H9 (cell line): ENCODE data around the gene APBA2. TPM values are rescaled to one million over a fixed set of nuclear protein-coding genes. Genes with fewer than 3 reads are reported as not detected.
A peak's percentile ranks its signal among the peaks of the same experiment; 100 is the strongest.

Experiments used
- DNase-seq: peaks from one replicate; pipeline ENCODE4 v3.0.0-alpha.2; 2017
- H2AFZ ChIP-seq: one replicate; pipeline ENCODE4 v1.6.1; 2013; ENCODE audit warnings: mild to moderate bottlenecking, low read length, control low read depth, moderate library complexity
- H2AK5ac ChIP-seq: 2 replicates; pipeline ENCODE4 v1.6.1; 2013; ENCODE audit warnings: low read length, control low read depth, mixed read lengths; ENCODE audit not compliant: insufficient read length
- H2BK120ac ChIP-seq: one replicate; pipeline ENCODE4 v1.6.1; 2013; ENCODE audit warnings: low read depth, mild to moderate bottlenecking, low read length, control low read depth, inconsistent platforms; ENCODE audit not compliant: poor library complexity, severe bottlenecking
- H2BK12ac ChIP-seq: 2 replicates; pipeline ENCODE4 v1.6.1; 2013; ENCODE audit warnings: low read length, control low read depth, mixed read lengths, low read depth; ENCODE audit not compliant: insufficient read length
- H2BK15ac ChIP-seq: 2 replicates; pipeline ENCODE4 v1.6.1; 2013; ENCODE audit warnings: low read depth, low read length, control low read depth
- H2BK20ac ChIP-seq: one replicate; pipeline ENCODE4 v1.6.1; 2013; ENCODE audit warnings: low read depth, mild to moderate bottlenecking, low read length, control low read depth, inconsistent platforms; ENCODE audit not compliant: poor library complexity, severe bottlenecking
- H2BK5ac ChIP-seq: 2 replicates; pipeline ENCODE4 v1.6.1; 2013; ENCODE audit warnings: low read length, control low read depth, mixed read lengths; ENCODE audit not compliant: insufficient read length
- H3K14ac ChIP-seq: 2 replicates; pipeline ENCODE4 v1.6.1; 2013; ENCODE audit warnings: low read length, control low read depth; ENCODE audit not compliant: insufficient read depth
- H3K18ac ChIP-seq: 2 replicates; pipeline ENCODE4 v1.6.1; 2013; ENCODE audit warnings: low read depth, mild to moderate bottlenecking, mixed read lengths, low read length, control low read depth; ENCODE audit not compliant: insufficient read length
- H3K23ac ChIP-seq: 2 replicates; pipeline ENCODE4 v1.6.1; 2013; ENCODE audit warnings: low read length, control low read depth, mixed read lengths, low read depth; ENCODE audit not compliant: insufficient read length
- H3K23me2 ChIP-seq: 2 replicates; pipeline ENCODE4 v1.6.1; 2013; ENCODE audit warnings: low read depth, mild to moderate bottlenecking, mixed read lengths, low read length, control low read depth; ENCODE audit not compliant: insufficient read length, poor library complexity, severe bottlenecking
- H3K27ac ChIP-seq: 2 replicates; pipeline ENCODE4 v1.5.1; 2013; ENCODE audit warnings: low read length, control low read depth, mixed read lengths, low read depth; ENCODE audit not compliant: insufficient read length
- H3K27me3 ChIP-seq: 2 replicates; pipeline ENCODE4 v1.6.1; 2013; ENCODE audit warnings: low read length, control low read depth, inconsistent platforms; ENCODE audit not compliant: insufficient read depth
- H3K4ac ChIP-seq: 2 replicates; pipeline ENCODE4 v1.6.1; 2013; ENCODE audit warnings: low read depth, mild to moderate bottlenecking, control low read depth, inconsistent platforms, low read length, moderate library complexity
- H3K4me1 ChIP-seq: 2 replicates; pipeline ENCODE4 v1.6.1; 2013; ENCODE audit warnings: low read length, control low read depth, inconsistent platforms; ENCODE audit not compliant: insufficient read depth
- H3K4me2 ChIP-seq: 2 replicates; pipeline ENCODE4 v1.6.1; 2013; ENCODE audit warnings: low read length, control low read depth, mixed read lengths; ENCODE audit not compliant: insufficient read length, insufficient read depth
- H3K56ac ChIP-seq: 2 replicates; pipeline ENCODE4 v1.6.1; 2013; ENCODE audit warnings: low read depth, mild to moderate bottlenecking, mixed read lengths, low read length, control low read depth; ENCODE audit not compliant: insufficient read length
- H3K79me1 ChIP-seq: 2 replicates; pipeline ENCODE4 v1.6.1; 2013; ENCODE audit warnings: low read depth, mild to moderate bottlenecking, moderate library complexity, low read length, control low read depth, inconsistent platforms; ENCODE audit not compliant: insufficient read depth, poor library complexity, severe bottlenecking
- H3K79me2 ChIP-seq: 2 replicates; pipeline ENCODE4 v1.6.1; 2013; ENCODE audit warnings: low read length, control low read depth, inconsistent platforms; ENCODE audit not compliant: insufficient read depth
- H3K9ac ChIP-seq: 2 replicates; pipeline ENCODE4 v1.6.1; 2013; ENCODE audit warnings: low read length, control low read depth, mixed read lengths; ENCODE audit not compliant: insufficient read length; ENCODE audit errors: extremely low read depth
- H3K9me3 ChIP-seq: one replicate; pipeline ENCODE4 v1.6.1; 2013; ENCODE audit warnings: low read depth, low read length, inconsistent platforms; ENCODE audit not compliant: control insufficient read depth
- H3T11ph ChIP-seq: one replicate; pipeline ENCODE4 v1.6.1; 2013; ENCODE audit warnings: mild to moderate bottlenecking, low read length, control low read depth, inconsistent platforms
- H4K20me1 ChIP-seq: one replicate; pipeline ENCODE4 v1.6.1; 2013; ENCODE audit not compliant: control insufficient read depth, insufficient read length, insufficient read depth
- H4K5ac ChIP-seq: 2 replicates; pipeline ENCODE4 v1.6.1; 2013; ENCODE audit warnings: low read depth, mild to moderate bottlenecking, mixed read lengths, low read length, control low read depth; ENCODE audit not compliant: insufficient read length
- H4K8ac ChIP-seq: replicated peaks from 2 replicates; pipeline ENCODE4 v1.6.1; 2013; ENCODE audit warnings: low read length, control low read depth, mixed read lengths, low read depth; ENCODE audit not compliant: insufficient read length
- H4K91ac ChIP-seq: 2 replicates; pipeline ENCODE4 v1.6.1; 2013; ENCODE audit warnings: low read depth, mild to moderate bottlenecking, moderate library complexity, mixed read lengths, low read length, control low read depth; ENCODE audit not compliant: insufficient read length
- H3K27ac Mint-ChIP-seq, 3 experiments: 2 replicates in 2 of 3; 3 replicates in 1 of 3; pipeline ENCODE4 v1.8.0; 2020 to 2021; ENCODE audit warnings: mixed read lengths in 3 of 3, mild to moderate bottlenecking in 1 of 3, moderate library complexity in 1 of 3
- H3K27me3 Mint-ChIP-seq: 2 replicates; pipeline ENCODE4 v1.8.0; 2021; ENCODE audit warnings: low read depth, mild to moderate bottlenecking, moderate library complexity, mixed read lengths
- H3K36me3 Mint-ChIP-seq, 3 experiments: 2 replicates in 2 of 3; 3 replicates in 1 of 3; pipeline ENCODE4 v1.8.0; 2020 to 2021; ENCODE audit warnings: low read depth in 3 of 3, mixed read lengths in 3 of 3; ENCODE audit not compliant: insufficient read depth in 1 of 3
- H3K4me1 Mint-ChIP-seq, 2 experiments: 2 replicates each; pipeline ENCODE4 v1.8.0; 2020; ENCODE audit warnings: mixed read lengths in 2 of 2
- H3K4me3 Mint-ChIP-seq, 2 experiments: 2 replicates in 1 of 2; 3 replicates in 1 of 2; pipeline ENCODE4 v1.8.0; 2020 to 2021; ENCODE audit warnings: mild to moderate bottlenecking in 2 of 2, mixed read lengths in 2 of 2, moderate library complexity in 1 of 2
- H3K9me3 Mint-ChIP-seq, 2 experiments: 2 replicates in 1 of 2; 3 replicates in 1 of 2; pipeline ENCODE4 v1.8.0; 2020; ENCODE audit warnings: mild to moderate bottlenecking in 2 of 2, mixed read lengths in 2 of 2, moderate library complexity in 1 of 2
- WGBS: extraction: QIAGEN DNeasy Blood & Tissue Kit; methylation state at CpG from one replicate; pipeline ENCODE4 v1.1.7; 2013; ENCODE audit warnings: missing lambda C conversion rate, low lambda C conversion rate, mixed read lengths; ENCODE audit not compliant: insufficient read length; ENCODE audit errors: extremely low coverage; 5-methylcytosine and 5-hydroxymethylcytosine counted together
- total RNA-seq: library from RNA; stranded (reverse); gene quantifications from 2 replicates; pipeline ENCODE4 v1.2.1, GENCODE V29; 2021
- TF ChIP-seq, protein P1 (sequence below): fragments of 200-600 bp; sonication (generic); conservative IDR thresholded peaks from 3 replicates; pipeline ENCODE4 v1.8.0; 2021; ENCODE audit warnings: antibody characterized with exemption, mild to moderate bottlenecking

The APBA2 gene
- total RNA-seq, 1 experiment from 2014 or later, result 14.3 TPM

- no peak overlapping the region for H2BK15ac ChIP-seq
- TF ChIP-seq, protein P1, sequence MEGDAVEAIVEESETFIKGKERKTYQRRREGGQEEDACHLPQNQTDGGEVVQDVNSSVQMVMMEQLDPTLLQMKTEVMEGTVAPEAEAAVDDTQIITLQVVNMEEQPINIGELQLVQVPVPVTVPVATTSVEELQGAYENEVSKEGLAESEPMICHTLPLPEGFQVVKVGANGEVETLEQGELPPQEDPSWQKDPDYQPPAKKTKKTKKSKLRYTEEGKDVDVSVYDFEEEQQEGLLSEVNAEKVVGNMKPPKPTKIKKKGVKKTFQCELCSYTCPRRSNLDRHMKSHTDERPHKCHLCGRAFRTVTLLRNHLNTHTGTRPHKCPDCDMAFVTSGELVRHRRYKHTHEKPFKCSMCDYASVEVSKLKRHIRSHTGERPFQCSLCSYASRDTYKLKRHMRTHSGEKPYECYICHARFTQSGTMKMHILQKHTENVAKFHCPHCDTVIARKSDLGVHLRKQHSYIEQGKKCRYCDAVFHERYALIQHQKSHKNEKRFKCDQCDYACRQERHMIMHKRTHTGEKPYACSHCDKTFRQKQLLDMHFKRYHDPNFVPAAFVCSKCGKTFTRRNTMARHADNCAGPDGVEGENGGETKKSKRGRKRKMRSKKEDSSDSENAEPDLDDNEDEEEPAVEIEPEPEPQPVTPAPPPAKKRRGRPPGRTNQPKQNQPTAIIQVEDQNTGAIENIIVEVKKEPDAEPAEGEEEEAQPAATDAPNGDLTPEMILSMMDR, result no peak
Observed at GRCh38 chr15:28942571-28942970, 56.8 kb downstream of the APBA2 start.

More at GRCh38 chr15:28942571-28942970, 56.8 kb downstream of the APBA2 start:
- Histone ChIP-seq H4K20me1 (no peaks in the 10 kb centered on the region), H4K91ac (no peak overlapping the region), H2BK120ac (no peak overlapping the region), H4K8ac (no peak overlapping the region), H3K79me1 (no peaks in the 10 kb centered on the region), H2BK20ac (no peak overlapping the region), H3K23ac (no peak overlapping the region), H3K23me2 (no peaks in the 10 kb centered on the region), H2AFZ (no peak overlapping the region), H3K9me3 (no peaks in the 10 kb centered on the region), H3K9ac (no peak overlapping the region), H3K18ac (no peak overlapping the region), H3K27ac (no peak overlapping the region), H3T11ph (no peak overlapping the region), H3K56ac (no peak overlapping the region), H3K27me3 (no peaks in the 10 kb centered on the region), H2BK12ac (no peak overlapping the region), H3K4ac (no peak overlapping the region), H3K14ac (no peak overlapping the region; the same call in 1 of the 2 replicates), H3K79me2 (no peaks in the 10 kb centered on the region), H2BK5ac (no peak overlapping the region), H4K5ac (no peak overlapping the region), H3K4me2 (no peak overlapping the region), H2AK5ac (no peak overlapping the region), H3K4me1 (no peaks in the 10 kb centered on the region)
- Mint-ChIP-seq H3K27me3 (no peaks in the 10 kb centered on the region), H3K4me1 (no peaks in the 10 kb centered on the region), H3K27ac (no peak overlapping the region), H3K36me3 (peaks cover 4 to 20% (median 19%) of the 10 kb centered on the region in 3 experiments), H3K4me3 (no peak overlapping the region), H3K9me3 (peaks cover 10 to 11% of the 10 kb centered on the region in 2 experiments)
- peak; percentile 22 for DNase-seq
- WGBS, result no CpG with 5 or more reads among the region's 15 CpGs
